H1 (cell line): Measurements from ENCODE around the gene TDRD9. TPM values are rescaled to one million over a fixed set of nuclear protein-coding genes. Genes with fewer than 3 reads are reported as not detected.
A peak's percentile ranks its signal among the peaks of the same experiment; 100 is the strongest.

Experiments used
- CTCF ChIA-PET: fragments of 300-600 bp; sonication (Branson Sonifier 250); formaldehyde crosslinking; loops from one replicate; lab custom pipeline; 2021; ENCODE audit not compliant: partially characterized antibody; lab: Charles Lee
- POLR2A ChIA-PET: fragments of 300-600 bp; sonication (Branson Sonifier 250); formaldehyde crosslinking; loops from one replicate; lab custom pipeline; 2021; ENCODE audit warnings: inconsistent platforms; ENCODE audit not compliant: partially characterized antibody; lab: Charles Lee
- DNase-seq, 2 experiments: peaks; one replicate each; pipeline versions ENCODE4 v3.0.0 to v3.0.0-alpha.2; 2010 to 2022; ENCODE audit warnings: low spot score in 2 of 2, low read depth in 1 of 2, mixed read lengths in 1 of 2
- FAIRE-seq: peaks from 2 replicates; lab custom pipeline; 2011; peaks lifted over from hg19 to GRCh38; lab: Jason Lieb, UNC
- H2AFZ ChIP-seq: 2 replicates; pipeline ENCODE4 v1.8.1; 2012; ENCODE audit warnings: low read length, inconsistent platforms
- H2AK5ac ChIP-seq: 2 replicates; pipeline ENCODE4 v1.6.1; 2013; ENCODE audit warnings: low read depth, low read length
- H2BK120ac ChIP-seq: replicated peaks from 2 replicates; pipeline ENCODE3; 2013; ENCODE audit warnings: low read depth, low read length, inconsistent platforms
- H2BK12ac ChIP-seq: 2 replicates; pipeline ENCODE4 v1.6.1; 2013; ENCODE audit warnings: low read depth, low read length
- H2BK15ac ChIP-seq: 2 replicates; pipeline ENCODE4 v1.6.1; 2013; ENCODE audit warnings: low read length
- H2BK20ac ChIP-seq: 2 replicates; pipeline ENCODE4 v1.6.1; 2013; ENCODE audit warnings: low read length
- H2BK5ac ChIP-seq: 2 replicates; pipeline ENCODE4 v1.6.1; 2013; ENCODE audit warnings: low read depth, low read length
- H3K14ac ChIP-seq: 2 replicates; pipeline ENCODE4 v1.6.1; 2013; ENCODE audit warnings: inconsistent platforms; ENCODE audit not compliant: insufficient read length
- H3K18ac ChIP-seq: 2 replicates; pipeline ENCODE4 v1.6.1; 2013; ENCODE audit warnings: low read length; ENCODE audit errors: extremely low read depth
- H3K23ac ChIP-seq: 2 replicates; pipeline ENCODE4 v1.6.1; 2013; ENCODE audit warnings: inconsistent platforms; ENCODE audit not compliant: insufficient read length
- H3K23me2 ChIP-seq: 2 replicates; pipeline ENCODE4 v1.6.1; 2013; ENCODE audit warnings: low read depth, low read length
- H3K27ac ChIP-seq: 2 replicates; pipeline ENCODE4 v1.6.1; 2011; ENCODE audit warnings: low read depth, low read length, inconsistent platforms
- H3K27me3 ChIP-seq, 4 experiments: replicated peaks in 1 of 4; 1 replicate in 1 of 4; 2 replicates in 3 of 4; pipeline versions ENCODE4 v1.6.1 to v1.8.1; 2011 to 2013; ENCODE audit warnings: low read length in 3 of 4, mild to moderate bottlenecking in 3 of 4, inconsistent platforms in 2 of 4, mixed read lengths in 2 of 4, moderate library complexity in 1 of 4; ENCODE audit not compliant: control insufficient read depth in 3 of 4, insufficient read depth in 3 of 4; ENCODE audit errors: extremely low read depth in 1 of 4
- H3K36me3 ChIP-seq, 4 experiments: 2 replicates each; pipeline versions ENCODE4 v1.6.1 to v1.8.1; 2011 to 2013; ENCODE audit warnings: mild to moderate bottlenecking in 4 of 4, low read length in 3 of 4, moderate library complexity in 2 of 4, control low read depth in 1 of 4, inconsistent platforms in 1 of 4; ENCODE audit not compliant: insufficient read depth in 4 of 4, control insufficient read depth in 2 of 4
- H3K4ac ChIP-seq: replicated peaks from 2 replicates; pipeline ENCODE3; 2013; ENCODE audit warnings: low read length, low read depth, mixed read lengths, inconsistent platforms; ENCODE audit not compliant: insufficient read length
- H3K4me1 ChIP-seq, 4 experiments: replicated peaks in 1 of 4; 1 replicate in 1 of 4; 2 replicates in 3 of 4; pipeline versions ENCODE4 v1.6.1 to v1.8.1; 2011 to 2013; ENCODE audit warnings: low read length in 3 of 4, inconsistent platforms in 2 of 4, mixed read lengths in 1 of 4; ENCODE audit not compliant: insufficient read depth in 4 of 4, control insufficient read depth in 3 of 4
- H3K4me2 ChIP-seq, 2 experiments: 2 replicates each; pipeline versions ENCODE4 v1.6.1 to v1.8.1; 2011 to 2013; ENCODE audit warnings: low read depth in 2 of 2, low read length in 2 of 2, control low read depth in 1 of 2, inconsistent platforms in 1 of 2, mild to moderate bottlenecking in 1 of 2; ENCODE audit not compliant: insufficient read depth in 1 of 2
- H3K4me3 ChIP-seq, 4 experiments: fragments of 200-600, 300-600 bp in 1 of 4; sonication (generic), shearing (Covaris generic), sonication (Bioruptor Twin) in 1 of 4; 2 replicates each; pipeline versions ENCODE4 v1.5.1 to v1.8.1; 2011 to 2016; ENCODE audit warnings: low read length in 4 of 4, low read depth in 3 of 4, control low read depth in 2 of 4, inconsistent platforms in 2 of 4, mild to moderate bottlenecking in 2 of 4, mixed read lengths in 1 of 4, moderate library complexity in 1 of 4; ENCODE audit not compliant: insufficient read depth in 2 of 4; ENCODE audit errors: extremely low read depth in 1 of 4
- H3K56ac ChIP-seq: replicated peaks from 2 replicates; pipeline ENCODE3; 2013; ENCODE audit warnings: low read depth, mild to moderate bottlenecking, mixed read lengths, low read length, inconsistent platforms; ENCODE audit not compliant: insufficient read length
- H3K79me1 ChIP-seq: 2 replicates; pipeline ENCODE4 v1.6.1; 2013; ENCODE audit warnings: low read depth, low read length, control low read depth
- H3K79me2 ChIP-seq, 2 experiments: 2 replicates each; pipeline versions ENCODE4 v1.6.1 to v1.8.1; 2012 to 2013; ENCODE audit warnings: low read length in 2 of 2, mild to moderate bottlenecking in 2 of 2, inconsistent platforms in 1 of 2; ENCODE audit not compliant: insufficient read depth in 2 of 2, control insufficient read depth in 1 of 2
- H3K9ac ChIP-seq, 4 experiments: replicated peaks in 1 of 4; 1 replicate in 1 of 4; 2 replicates in 3 of 4; pipeline versions ENCODE4 v1.6.1 to v1.8.1; 2011 to 2013; ENCODE audit warnings: low read depth in 3 of 4, low read length in 3 of 4, control low read depth in 2 of 4, mild to moderate bottlenecking in 2 of 4, moderate library complexity in 2 of 4, inconsistent platforms in 1 of 4; ENCODE audit errors: extremely low read depth in 1 of 4
- H3K9me3 ChIP-seq, 2 experiments: 2 replicates each; pipeline versions ENCODE4 v1.6.1 to v1.8.1; 2012 to 2013; ENCODE audit warnings: mild to moderate bottlenecking in 2 of 2, moderate library complexity in 2 of 2, control low read depth in 1 of 2, inconsistent platforms in 1 of 2, low read depth in 1 of 2, low read length in 1 of 2, mixed read lengths in 1 of 2; ENCODE audit not compliant: insufficient read depth in 2 of 2
- H4K20me1 ChIP-seq, 2 experiments: replicated peaks in 1 of 2; 2 replicates each; pipeline versions ENCODE3 to v1.8.1; 2011 to 2013; ENCODE audit warnings: inconsistent platforms in 2 of 2, low read length in 2 of 2, mild to moderate bottlenecking in 1 of 2; ENCODE audit not compliant: insufficient read depth in 2 of 2, control insufficient read depth in 1 of 2
- H4K5ac ChIP-seq: 2 replicates; pipeline ENCODE4 v1.6.1; 2013; ENCODE audit warnings: low read length, low read depth, mixed read lengths, inconsistent platforms; ENCODE audit not compliant: insufficient read length
- H4K8ac ChIP-seq: 2 replicates; pipeline ENCODE4 v1.8.0; 2013; ENCODE audit warnings: mild to moderate bottlenecking, moderate library complexity, low read length, inconsistent platforms; ENCODE audit not compliant: insufficient read depth; ENCODE audit errors: extremely low read depth
- H4K91ac ChIP-seq: replicated peaks from 2 replicates; pipeline ENCODE3; 2013; ENCODE audit warnings: low read length, mixed read lengths, inconsistent platforms; ENCODE audit not compliant: insufficient read length
- ASH2L ChIP-seq: fragments of 200-600, 300-600 bp; sonication (generic); IDR thresholded peaks from one replicate; pipeline ENCODE4 v1.7.1; 2017; ENCODE audit warnings: low read length
- CEBPB ChIP-seq: IDR thresholded peaks from 2 replicates; pipeline ENCODE4 v1.6.1; 2012; ENCODE audit warnings: low read depth, low read length
- HDAC6 ChIP-seq: IDR thresholded peaks from one replicate; pipeline ENCODE4 v1.7.1; 2012; ENCODE audit warnings: low read depth, mild to moderate bottlenecking, inconsistent platforms, low read length, moderate library complexity
- JUND ChIP-seq: IDR thresholded peaks from 2 replicates; pipeline ENCODE4 v1.6.1; 2011; ENCODE audit warnings: mild to moderate bottlenecking, improper control_type of control experiment, low read length
- PHF8 ChIP-seq: fragments of 200-600 bp; sonication (generic); conservative IDR thresholded peaks from 2 replicates; pipeline ENCODE4 v1.7.1; 2012; ENCODE audit warnings: low read depth, mild to moderate bottlenecking, inconsistent platforms, low read length, moderate library complexity
- RFX5 ChIP-seq: IDR thresholded peaks from 2 replicates; pipeline ENCODE4 v1.6.1; 2011; ENCODE audit warnings: low read depth, low read length, improper control_type of control experiment, borderline replicate concordance
- RXRA ChIP-seq: IDR thresholded peaks from 2 replicates; pipeline ENCODE4 v1.6.1; 2011; ENCODE audit warnings: low read depth, mild to moderate bottlenecking, low read length, moderate library complexity; ENCODE audit not compliant: insufficient read depth
- SAP30 ChIP-seq: fragments of 300-600 bp; sonication (generic); IDR thresholded peaks from 2 replicates; pipeline ENCODE4 v1.7.1; 2012; ENCODE audit warnings: low read length, moderate library complexity, mild to moderate bottlenecking, inconsistent platforms; ENCODE audit not compliant: insufficient read depth, insufficient replicate concordance
- SUZ12 ChIP-seq: fragments of 200-600 bp; sonication (generic); IDR thresholded peaks from 2 replicates; pipeline ENCODE4 v1.6.1; 2012; ENCODE audit warnings: mild to moderate bottlenecking, inconsistent platforms, low read length, moderate library complexity, mixed read lengths
- TEAD4 ChIP-seq: IDR thresholded peaks from 2 replicates; pipeline ENCODE4 v1.6.1; 2012; ENCODE audit warnings: low read depth, low read length, inconsistent platforms, mixed read lengths
- YY1 ChIP-seq: IDR thresholded peaks from 2 replicates; pipeline ENCODE4 v1.6.1; 2011; ENCODE audit warnings: low read depth, mild to moderate bottlenecking, low read length
- WGBS, 2 experiments: shearing (Covaris generic) in 1 of 2; methylation state at CpG; one replicate each; pipeline versions ENCODE4 v1.1.6 to v1.1.7; 2013 to 2015; ENCODE audit warnings: low lambda C conversion rate in 2 of 2, mixed read lengths in 2 of 2, inconsistent platforms in 1 of 2, low coverage in 1 of 2, missing lambda C conversion rate in 1 of 2; ENCODE audit not compliant: insufficient replicate concordance in 2 of 2, insufficient coverage in 1 of 2, insufficient read length in 1 of 2; ENCODE audit errors: extremely low coverage in 1 of 2, missing lambda C conversion rate in 1 of 2; 5-methylcytosine and 5-hydroxymethylcytosine counted together
- polyA plus RNA-seq, 7 experiments: library from polyadenylated mRNA; depleted of rRNA in 3 of 7; stranded (reverse) in 5 of 7; unstranded in 2 of 7; fragments of >200 nt in 5 of 7; fragments of 200-250 nt in 2 of 7; gene quantifications; 1 replicate in 5 of 7; 2 replicates in 1 of 7; 4 replicates in 1 of 7; pipeline versions ENCODE4 v1.2.1 to v1.2.3, GENCODE V29; 2011 to 2013; ENCODE audit warnings: missing spikeins in 2 of 7, mixed read lengths in 2 of 7
- total RNA-seq: library from RNA; stranded (reverse); fragmentation: NEBNext Ultra II Directional; extraction: Animal tissue kit (Norgen Biotek cat#: 25700); gene quantifications from 2 replicates; pipeline ENCODE4 v1.2.1, GENCODE V29; 2021
- TF ChIP-seq, protein P1 (sequence below): IDR thresholded peaks from 2 replicates; pipeline ENCODE4 v1.6.1; 2011; ENCODE audit warnings: low read length, improper control_type of control experiment

TDRD9 gene
- total and polyA plus RNA-seq, 2 of the 8 experiments (the other 6 are each of a cell fraction or from before 2014, with no cell fraction given), result not detected

- Histone ChIP-seq H4K20me1 (no peaks in the 10 kb centered on the region), H2BK12ac (peak overlapping the region; percentile 20; the same call in 1 of the 2 replicates), H3K9ac (no peak overlapping the region), H3K4me3 (no peak overlapping the region), H3K23me2 (peaks cover 6% of the 10 kb centered on the region; the same call in 1 of the 2 replicates), H3K23ac (no peak overlapping the region), H4K91ac (peak overlapping the region; percentile 34), H3K4ac (no peak overlapping the region), H4K5ac (no peak overlapping the region), H2BK15ac (no peak overlapping the region), H3K14ac (no peak overlapping the region), H3K36me3 (no peaks in the 10 kb centered on the region), H2BK5ac (no peak overlapping the region), H2BK20ac (no peak overlapping the region), H3K4me1 (peaks cover 11 to 18% (median 12%) of the 10 kb centered on the region in 4 experiments), H2AK5ac (no peak overlapping the region), H3K56ac (no peak overlapping the region), H3K27me3 (no peaks in the 10 kb centered on the region), H4K8ac (no peak overlapping the region; the same call in 1 of the 2 replicates), H3K9me3 (no peaks in the 10 kb centered on the region), H3K27ac (no peak overlapping the region), H2BK120ac (no peak overlapping the region), H3K79me1 (no peaks in the 10 kb centered on the region), H3K79me2 (no peaks in the 10 kb centered on the region), H3K4me2 (no peak overlapping the region), H3K18ac (no peak overlapping the region), H2AFZ (no peak overlapping the region)
- DNase-seq (no peak), FAIRE-seq (no peak)
- ChIA-PET POLR2A (interaction anchor here (0.6 to 1.4 kb wide), 2 partner anchors 10 to 23 kb away, joined by 3 to 6 read pairs; no protein-coding TSS in a partner anchor), CTCF (interaction anchor here (0.8 to 2.2 kb wide), 9 partner anchors 12 to 88 kb away, joined by 3 to 8 read pairs (median 4); no protein-coding TSS in a partner anchor)
- 89% methylated on average over 16 of the region's 16 CpGs; no CpG with 5 or more reads in 1 of the 2 experiments for WGBS, 2 experiments
- TF ChIP-seq RXRA, result no peak
- TF ChIP-seq JUND, result no peak
- no peak for TF ChIP-seq HDAC6
- no peak for TF ChIP-seq SUZ12
- TF ChIP-seq YY1, result no peak
- no peak for TF ChIP-seq ASH2L
- TF ChIP-seq RFX5, result no peak
- TF ChIP-seq CEBPB, result no peak
- no peak for TF ChIP-seq PHF8
- no peak for TF ChIP-seq TEAD4
- TF ChIP-seq, protein P1, sequence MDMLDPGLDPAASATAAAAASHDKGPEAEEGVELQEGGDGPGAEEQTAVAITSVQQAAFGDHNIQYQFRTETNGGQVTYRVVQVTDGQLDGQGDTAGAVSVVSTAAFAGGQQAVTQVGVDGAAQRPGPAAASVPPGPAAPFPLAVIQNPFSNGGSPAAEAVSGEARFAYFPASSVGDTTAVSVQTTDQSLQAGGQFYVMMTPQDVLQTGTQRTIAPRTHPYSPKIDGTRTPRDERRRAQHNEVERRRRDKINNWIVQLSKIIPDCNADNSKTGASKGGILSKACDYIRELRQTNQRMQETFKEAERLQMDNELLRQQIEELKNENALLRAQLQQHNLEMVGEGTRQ, result no peak
- no peak for TF ChIP-seq SAP30
Observed at GRCh38 chr14:103879118-103879569, 49.1 kb upstream of the TDRD9 start.
